GM10847 (cell line): ENCODE measurements around the gene OARD1.

Experiments
- POLR2A ChIP-seq: IDR thresholded peaks from 2 replicates; pipeline ENCODE4 v1.6.1; 2011; ENCODE audit not compliant: insufficient read length; ENCODE audit errors: extremely low read depth

OARD1 gene

GRCh38 chr6:41071923-41072835, at the start of gene OARD1:
Gene OARD1 (minus strand): TSS chr6:41072356. CDS start chr6:41071634, 722 bp downstream.
- peak; percentile 31 for TF ChIP-seq POLR2A

- TF ChIP-seq POLR2A, result no peak
These were observed 47.9 kb upstream of the OARD1 start for GRCh38 chr6:41120058-41120457.

GRCh38 chr6:41119508-41119907, 47.4 kb upstream of the OARD1 start:
- no peak for TF ChIP-seq POLR2A

- no peak for TF ChIP-seq POLR2A
These were observed 38.9 kb upstream of the OARD1 start for GRCh38 chr6:41111017-41111416.

GRCh38 chr6:41103847-41104246, 31.7 kb upstream of the OARD1 start:
- no peak for TF ChIP-seq POLR2A

- no peak for TF ChIP-seq POLR2A
These were observed 28.7 kb upstream of the OARD1 start for GRCh38 chr6:41100871-41101287.

- TF ChIP-seq POLR2A, result no peak
These were observed 26.2 kb upstream of the OARD1 start for GRCh38 chr6:41098366-41098765.

- TF ChIP-seq POLR2A, result no peak
These were observed 25.4 kb upstream of the OARD1 start for GRCh38 chr6:41097467-41098090.

GRCh38 chr6:41093729-41094128, 21.6 kb upstream of the OARD1 start:
- TF ChIP-seq POLR2A, result no peak

GRCh38 chr6:41092421-41093140, 20.4 kb upstream of the OARD1 start:
- no peak for TF ChIP-seq POLR2A

GRCh38 chr6:41090841-41091761, 18.9 kb upstream of the OARD1 start:
- TF ChIP-seq POLR2A, result no peak

GRCh38 chr6:41088451-41088850, 16.3 kb upstream of the OARD1 start:
- TF ChIP-seq POLR2A, result no peak

- no peak for TF ChIP-seq POLR2A
These were observed 13.0 kb upstream of the OARD1 start for GRCh38 chr6:41085182-41085581.

GRCh38 chr6:41083072-41083471, 10.9 kb upstream of the OARD1 start:
- no peak for TF ChIP-seq POLR2A

- TF ChIP-seq POLR2A, result no peak
These were observed 8.5 kb upstream of the OARD1 start for GRCh38 chr6:41080621-41081020.
